MCF 10A (cell line): ENCODE results near the gene IMMP1L. TPM values are rescaled to one million over a fixed set of nuclear protein-coding genes. Genes with fewer than 3 reads are reported as not detected.
A peak's percentile ranks its signal among the peaks of the same experiment; 100 is the strongest.

Source experiments
- BruUV-seq: library from RNA; stranded (reverse); fragments of 400-500 nt; replicated peaks from 2 replicates; lab custom pipeline; 2021; lab: Mats Ljungman, UMichigan
- CTCF ChIA-PET: fragments of 300-600 bp; sonication (Branson Sonifier 250); formaldehyde crosslinking; extraction: SDS; loops from one replicate; lab custom pipeline; 2021; ENCODE audit warnings: antibody characterized with exemption, inconsistent platforms; lab: Yijun Ruan, JAX
- POLR2A ChIA-PET: fragments of 300-600, 350-650 bp; sonication (Branson Sonifier 250); formaldehyde crosslinking; extraction: SDS; loops from one replicate; lab custom pipeline; 2020; ENCODE audit warnings: antibody characterized with exemption, inconsistent platforms; lab: Yijun Ruan, JAX
- DNase-seq: peaks from one replicate; pipeline ENCODE4 v3.0.0-alpha.2; 2018; ENCODE audit not compliant: unreplicated experiment
- H3K27ac Mint-ChIP-seq: one replicate; pipeline ENCODE4 v1.8.0; 2022; ENCODE audit warnings: mild to moderate bottlenecking, low read depth, mixed read lengths; ENCODE audit not compliant: unreplicated experiment
- H3K27me3 Mint-ChIP-seq: one replicate; pipeline ENCODE4 v1.8.0; 2022; ENCODE audit warnings: mixed read lengths; ENCODE audit not compliant: insufficient read depth, unreplicated experiment
- H3K36me3 Mint-ChIP-seq: one replicate; pipeline ENCODE4 v1.8.0; 2022; ENCODE audit warnings: mild to moderate bottlenecking, moderate library complexity, mixed read lengths; ENCODE audit not compliant: insufficient read depth, unreplicated experiment
- H3K4me1 Mint-ChIP-seq: one replicate; pipeline ENCODE4 v1.8.0; 2022; ENCODE audit warnings: mixed read lengths; ENCODE audit not compliant: insufficient read depth, unreplicated experiment
- H3K4me3 Mint-ChIP-seq: one replicate; pipeline ENCODE4 v1.8.0; 2022; ENCODE audit warnings: mild to moderate bottlenecking, moderate library complexity, mixed read lengths; ENCODE audit not compliant: unreplicated experiment
- H3K9me3 Mint-ChIP-seq: one replicate; pipeline ENCODE4 v1.8.0; 2022; ENCODE audit warnings: mixed read lengths; ENCODE audit not compliant: unreplicated experiment
- CTCF ChIP-seq: fragments of 200-600 bp; IDR thresholded peaks from one replicate; pipeline ENCODE4 v1.8.0; 2022; ENCODE audit warnings: antibody characterized with exemption, mild to moderate bottlenecking; ENCODE audit not compliant: unreplicated experiment
- intact Hi-C: fragments of 100-400 bp; cut with micrococcal nuclease; formaldehyde crosslinking; loops from 2 replicates; pipeline ENCODE4 v1.14.1; 2022
- total RNA-seq: library from RNA; stranded (reverse); gene quantifications from 2 replicates; pipeline ENCODE4 v1.2.3, GENCODE V29; 2022

IMMP1L gene
- total RNA-seq, 1 experiment from 2014 or later = 32.2 TPM

- BruUV-seq = no TSS peak
- TF ChIP-seq CTCF = no peak
- no peaks in the 10 kb centered on the region for H3K27me3 Mint-ChIP-seq
- intact Hi-C loops = no loop called here
- ChIA-PET POLR2A (interaction anchor here (0.6 kb wide), 1 partner anchor 16 kb away, joined by 3 read pairs; no protein-coding TSS in a partner anchor), CTCF (interaction anchor here (0.6 to 1.9 kb wide), 6 partner anchors 378 to 805 kb away, joined by 3 to 12 read pairs (median 4); no protein-coding TSS in a partner anchor)
- peaks cover 6% of the 10 kb centered on the region for H3K4me1 Mint-ChIP-seq
- no peak overlapping the region for H3K27ac Mint-ChIP-seq
- DNase-seq = no peak
- peaks cover 15% of the 10 kb centered on the region for H3K36me3 Mint-ChIP-seq
- no peaks in the 10 kb centered on the region for H3K9me3 Mint-ChIP-seq
- H3K4me3 Mint-ChIP-seq = no peak overlapping the region
These were observed 17.0 kb downstream of the IMMP1L start for GRCh38 chr11:31492320-31492913.

- no peaks in the 10 kb centered on the region for H3K9me3 Mint-ChIP-seq
- no TSS peak for BruUV-seq
- H3K27me3 Mint-ChIP-seq = no peaks in the 10 kb centered on the region
- DNase-seq = peak; percentile 52
- H3K36me3 Mint-ChIP-seq = peaks cover 14% of the 10 kb centered on the region
- no peak overlapping the region for H3K4me3 Mint-ChIP-seq
- intact Hi-C loops = loop anchor here (1.0 to 10.0 kb wide), 5 partner anchors 154 to 687 kb away; no protein-coding TSS in a partner anchor
- CTCF ChIA-PET = interaction anchor here (0.6 to 1.2 kb wide), 11 partner anchors 28 to 1203 kb away, joined by 3 to 7 read pairs (median 4); no protein-coding TSS in a partner anchor
- peaks cover 11% of the 10 kb centered on the region for H3K4me1 Mint-ChIP-seq
- TF ChIP-seq CTCF = peak; percentile 43
- H3K27ac Mint-ChIP-seq = no peak overlapping the region
- POLR2A ChIA-PET = no interaction called here
These were observed 21.6 kb downstream of the IMMP1L start for GRCh38 chr11:31487848-31488247.

GRCh38 chr11:31484497-31484896 is 24.9 kb downstream of the IMMP1L start:
- CTCF ChIA-PET = interaction anchor here (0.5 to 1.9 kb wide), 5 partner anchors 377 to 775 kb away, joined by 3 to 13 read pairs (median 3); no protein-coding TSS in a partner anchor
- peaks cover 14% of the 10 kb centered on the region for H3K36me3 Mint-ChIP-seq
- no peak for DNase-seq
- H3K4me1 Mint-ChIP-seq = peaks cover 5% of the 10 kb centered on the region
- intact Hi-C loops = loop anchor here (10.0 kb wide), 2 partner anchors 250 to 690 kb away; no protein-coding TSS in a partner anchor
- TF ChIP-seq CTCF = no peak
- BruUV-seq = no TSS peak
- no peak overlapping the region for H3K27ac Mint-ChIP-seq
- no peak overlapping the region for H3K4me3 Mint-ChIP-seq
- no peaks in the 10 kb centered on the region for H3K9me3 Mint-ChIP-seq
- H3K27me3 Mint-ChIP-seq = no peaks in the 10 kb centered on the region
- POLR2A ChIA-PET = interaction anchor here (0.8 kb wide), 1 partner anchor 25 kb away, joined by 3 read pairs; the partner anchor contains the start of genes ELP4 and IMMP1L

DNA sequence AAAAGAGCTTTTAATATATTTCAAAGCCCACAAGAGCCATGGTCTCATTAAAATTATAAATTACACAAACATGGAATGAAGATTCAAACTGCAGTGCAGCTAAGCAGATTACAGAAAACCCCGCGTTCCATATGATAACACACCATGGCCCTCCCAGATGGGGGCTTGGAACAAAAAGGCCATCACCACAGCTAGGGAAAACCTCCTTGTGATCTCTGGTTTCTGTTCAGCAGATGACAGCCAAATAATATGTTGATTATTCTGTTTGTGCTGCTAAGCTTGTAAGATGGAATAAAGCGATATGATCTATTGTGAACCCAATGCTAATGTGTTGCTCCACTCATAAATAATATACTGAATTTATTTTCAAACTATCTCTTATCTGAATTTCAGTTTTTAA is 28.5 kb downstream of the IMMP1L start:
- H3K4me1 Mint-ChIP-seq = peaks cover 5% of the 10 kb centered on the region
- TF ChIP-seq CTCF = no peak
- CTCF ChIA-PET = no interaction called here
- H3K36me3 Mint-ChIP-seq = peaks cover 6% of the 10 kb centered on the region
- intact Hi-C loops = loop anchor here (10.0 kb wide), 2 partner anchors 246 to 694 kb away; no protein-coding TSS in a partner anchor
- H3K27ac Mint-ChIP-seq = no peak overlapping the region
- no peak overlapping the region for H3K4me3 Mint-ChIP-seq
- no peak for DNase-seq
- H3K9me3 Mint-ChIP-seq = no peaks in the 10 kb centered on the region
- POLR2A ChIA-PET = interaction anchor here (1.3 kb wide), 1 partner anchor 111 kb away, joined by 3 read pairs; the partner anchor contains the start of genes DCDC1 and DNAJC24
- no TSS peak for BruUV-seq
- no peaks in the 10 kb centered on the region for H3K27me3 Mint-ChIP-seq
